HG03103 (cell line): ENCODE data around the gene KHDC1L.
"Not testable (repeated sequence)": the region's sequence is repeated elsewhere in the genome, so short reads cannot be mapped to it uniquely, and the experiment has no call there.

Experiments
- ATAC-seq: cut with Tn5 transposase; IDR thresholded peaks from one replicate; pipeline ENCODE4 v1.9.1; 2021; ENCODE audit warnings: low read depth; ENCODE audit not compliant: unreplicated experiment

Gene KHDC1L

DNA sequence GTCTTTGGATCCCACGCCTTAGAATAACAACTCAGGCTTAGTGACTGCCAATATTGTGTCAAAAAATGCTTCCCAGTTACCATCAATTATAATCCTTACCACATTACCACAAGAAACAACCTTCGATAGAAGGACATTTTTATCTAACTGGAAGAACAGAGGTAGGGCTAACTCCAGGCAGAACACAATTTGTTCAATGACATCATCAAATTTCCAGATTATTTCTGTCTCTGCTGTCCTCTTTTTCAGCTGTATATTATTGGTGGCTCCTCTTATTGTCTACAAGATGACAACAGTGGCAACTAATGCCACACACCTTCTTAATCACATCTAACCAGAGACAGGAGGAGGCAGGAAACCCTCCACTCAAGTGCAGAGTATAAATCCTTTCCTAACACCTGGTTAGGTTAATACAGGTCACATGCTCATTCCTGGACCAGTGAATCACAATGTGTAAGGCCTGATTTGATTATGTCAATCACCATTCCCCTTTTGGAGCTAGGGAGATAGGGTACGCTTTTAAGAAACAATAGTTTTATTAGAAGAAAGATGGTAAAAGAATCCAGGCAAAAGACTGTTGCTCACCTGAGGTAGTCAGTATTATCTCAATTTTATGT is 18.0 kb downstream of the KHDC1L start:
- no peak for ATAC-seq

DNA sequence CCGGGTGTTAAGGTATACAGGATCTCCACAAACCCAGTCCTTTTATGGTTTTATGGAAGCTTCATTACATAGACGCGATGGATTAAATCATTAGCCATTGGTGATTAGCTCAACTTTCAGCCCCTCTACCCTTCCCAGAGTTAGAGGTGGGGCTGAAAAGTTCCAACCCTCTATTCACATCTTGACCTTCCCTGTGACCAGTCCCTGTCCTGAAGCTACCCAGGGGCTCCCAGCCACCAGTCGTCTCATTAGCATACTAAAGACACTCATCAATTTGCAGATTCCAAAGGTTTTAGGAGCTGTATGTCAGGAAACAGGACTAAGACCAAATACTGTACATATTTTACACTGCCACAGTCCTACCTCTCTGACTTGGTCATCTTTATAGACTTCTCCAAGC is 21.0 kb downstream of the KHDC1L start:
- ATAC-seq = no peak

DNA sequence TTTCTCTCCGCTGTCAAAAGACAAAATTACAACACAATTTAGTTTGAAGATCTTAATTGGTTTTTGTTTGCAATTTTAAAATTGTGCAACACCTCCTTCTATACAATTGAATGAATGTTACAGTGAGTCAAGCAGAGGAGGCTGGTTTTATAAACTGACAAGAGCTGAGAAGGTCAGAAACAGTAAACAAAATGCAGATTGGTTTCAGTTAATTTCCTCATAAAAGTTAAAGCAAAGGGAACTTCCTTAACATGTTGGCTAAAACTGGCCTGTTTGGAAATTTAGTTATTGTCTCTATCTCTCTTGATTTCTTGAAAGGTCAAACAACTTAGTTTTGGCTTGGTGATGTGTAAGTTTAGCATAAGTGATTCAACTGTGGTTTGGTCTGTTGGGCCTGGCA is 22.2 kb downstream of the KHDC1L start:
- no peak for ATAC-seq

DNA sequence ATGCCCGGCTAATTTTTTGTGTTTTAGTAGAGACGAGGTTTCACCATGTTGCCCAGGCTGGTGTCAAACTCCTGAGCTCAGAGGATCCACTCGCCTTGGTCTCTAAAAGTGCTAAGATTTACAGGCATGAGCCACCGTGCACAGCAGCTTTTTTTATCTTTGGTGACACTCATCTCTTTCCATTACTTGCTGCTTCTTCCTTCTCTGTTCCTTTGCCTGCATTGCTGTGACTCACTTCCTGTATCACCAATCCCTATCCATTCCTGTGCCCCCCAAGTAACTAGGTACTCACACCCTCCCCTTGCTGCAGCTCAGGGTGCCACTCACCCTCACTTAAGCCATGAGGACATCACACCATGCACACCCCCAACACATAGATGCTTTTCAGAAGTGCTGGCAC is 24.6 kb downstream of the KHDC1L start:
- ATAC-seq = no peak

DNA sequence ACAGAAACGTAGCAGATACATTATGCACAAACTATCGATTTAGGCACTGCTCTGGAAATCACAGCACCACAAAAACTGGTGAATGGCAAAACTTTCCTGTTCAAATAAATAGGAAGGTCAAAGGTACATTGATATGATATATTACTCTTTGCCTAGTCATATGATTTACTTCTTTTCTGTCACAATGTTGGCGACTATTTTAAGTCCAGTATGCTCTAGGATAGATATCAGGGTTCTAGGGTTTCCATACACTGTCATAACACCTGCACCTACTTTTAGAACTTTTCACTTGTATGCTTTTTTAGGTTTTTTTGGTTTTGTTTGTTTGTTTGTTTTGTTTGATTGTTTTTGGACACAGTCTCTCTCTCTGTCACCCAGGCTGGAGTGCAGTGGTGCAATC is 25.0 kb downstream of the KHDC1L start:
- no peak for ATAC-seq

DNA sequence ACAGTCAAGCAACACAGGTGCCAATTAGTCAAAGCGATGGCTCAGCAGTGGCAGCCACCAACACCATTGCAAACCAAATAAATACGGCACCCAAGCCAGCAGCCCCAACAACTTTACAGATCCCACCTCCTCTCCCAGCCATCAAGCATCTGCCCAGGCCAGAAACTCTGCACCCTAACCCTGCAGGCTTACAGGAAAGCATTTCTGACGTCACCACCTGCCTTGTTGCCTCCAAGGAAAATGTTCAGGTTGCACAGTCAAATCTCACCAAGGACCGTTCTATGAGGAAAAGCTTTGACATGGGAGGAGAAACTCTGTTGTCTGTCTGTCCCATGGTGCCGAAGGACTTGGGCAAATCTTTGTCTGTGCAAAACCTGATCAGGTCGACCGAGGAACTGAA is 30.6 kb downstream of the KHDC1L start:
- no peak for ATAC-seq

DNA sequence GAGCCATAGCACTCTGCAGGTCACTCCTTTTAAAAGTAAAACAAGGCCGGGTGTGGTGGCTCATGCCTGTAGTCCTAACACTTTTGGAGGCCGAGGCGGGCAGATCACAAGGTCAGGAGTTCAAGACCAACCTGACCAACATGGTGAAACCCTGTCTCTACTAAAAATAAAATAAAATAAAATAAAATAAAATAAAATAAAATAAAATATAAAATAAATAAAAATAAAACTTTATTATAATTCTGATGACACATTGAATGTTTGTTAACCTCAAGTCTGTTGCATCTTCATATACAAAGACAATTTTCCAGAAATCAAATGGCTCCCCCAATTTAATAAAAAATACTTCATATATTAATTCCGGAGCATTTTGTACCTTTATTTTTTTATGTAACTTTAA is 32.0 kb downstream of the KHDC1L start:
- ATAC-seq = not testable (repeated sequence)

DNA sequence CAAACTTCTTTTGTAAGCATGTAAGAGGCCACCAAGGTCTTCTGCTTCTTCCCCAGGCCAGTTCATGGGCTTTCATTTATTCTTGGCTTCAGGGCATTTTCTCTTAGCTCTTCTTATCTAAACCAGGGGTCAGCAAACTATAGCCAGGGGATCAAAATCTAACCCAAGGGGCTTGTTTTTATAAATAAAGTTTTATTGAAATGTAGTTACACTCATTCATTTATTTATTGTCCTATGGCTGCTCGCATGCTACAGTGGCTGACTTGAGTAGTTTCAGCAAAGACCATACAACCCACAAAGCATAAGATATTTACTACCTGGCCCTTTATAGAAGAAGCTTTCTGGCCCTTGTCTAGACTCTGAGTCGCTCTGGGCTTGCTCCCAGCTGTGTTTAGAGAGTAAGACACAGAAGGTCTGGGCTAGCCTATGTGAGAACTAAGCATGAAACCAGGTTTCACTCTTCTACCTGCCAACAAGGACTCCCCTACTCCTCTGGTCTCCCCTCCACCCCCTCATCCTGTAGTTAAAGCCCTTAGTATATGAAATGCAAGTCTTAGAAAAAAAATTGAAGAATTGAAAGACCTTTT is 43.2 kb downstream of the KHDC1L start:
- no peak for ATAC-seq

DNA sequence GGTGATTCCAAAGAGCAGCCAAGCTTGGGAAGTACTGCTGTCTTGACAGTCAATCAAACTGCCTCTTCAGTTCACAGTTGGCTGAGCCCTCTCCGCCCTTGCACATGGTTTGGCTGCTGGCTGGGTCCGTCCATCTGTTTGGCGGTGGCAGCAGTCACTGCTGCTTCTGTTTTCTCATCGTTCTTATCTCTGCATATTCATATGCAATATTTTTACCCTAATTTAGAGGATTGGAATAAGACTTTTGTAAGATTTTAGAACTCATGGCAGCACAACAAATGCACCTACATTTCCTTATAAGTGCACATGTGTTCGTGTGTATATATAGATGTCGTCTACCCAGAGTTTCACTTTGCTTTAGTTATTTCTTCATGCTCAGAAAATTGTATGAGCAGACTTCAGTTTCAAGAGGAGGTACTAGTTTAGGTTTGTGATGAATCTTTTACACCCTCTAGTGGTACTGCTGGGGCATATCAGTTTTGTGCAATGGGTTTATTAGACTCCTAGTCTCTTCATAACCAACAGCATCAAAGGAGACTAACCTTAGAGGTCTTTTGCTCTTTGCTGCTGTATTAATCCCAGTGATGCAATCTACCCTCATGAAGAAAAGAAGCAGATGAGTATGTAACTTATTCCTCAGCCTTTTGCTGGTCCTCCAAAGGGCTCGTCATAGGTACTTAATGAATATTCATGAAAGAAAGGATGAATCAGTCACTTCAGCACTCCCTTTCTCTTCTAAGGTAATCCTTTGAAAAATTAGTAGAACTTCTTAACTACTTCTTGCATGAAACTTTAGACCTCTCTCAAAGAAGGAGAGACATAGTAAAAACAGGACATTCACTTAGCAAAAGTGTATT is 44.3 kb downstream of the KHDC1L start:
- ATAC-seq = peak; percentile 72

DNA sequence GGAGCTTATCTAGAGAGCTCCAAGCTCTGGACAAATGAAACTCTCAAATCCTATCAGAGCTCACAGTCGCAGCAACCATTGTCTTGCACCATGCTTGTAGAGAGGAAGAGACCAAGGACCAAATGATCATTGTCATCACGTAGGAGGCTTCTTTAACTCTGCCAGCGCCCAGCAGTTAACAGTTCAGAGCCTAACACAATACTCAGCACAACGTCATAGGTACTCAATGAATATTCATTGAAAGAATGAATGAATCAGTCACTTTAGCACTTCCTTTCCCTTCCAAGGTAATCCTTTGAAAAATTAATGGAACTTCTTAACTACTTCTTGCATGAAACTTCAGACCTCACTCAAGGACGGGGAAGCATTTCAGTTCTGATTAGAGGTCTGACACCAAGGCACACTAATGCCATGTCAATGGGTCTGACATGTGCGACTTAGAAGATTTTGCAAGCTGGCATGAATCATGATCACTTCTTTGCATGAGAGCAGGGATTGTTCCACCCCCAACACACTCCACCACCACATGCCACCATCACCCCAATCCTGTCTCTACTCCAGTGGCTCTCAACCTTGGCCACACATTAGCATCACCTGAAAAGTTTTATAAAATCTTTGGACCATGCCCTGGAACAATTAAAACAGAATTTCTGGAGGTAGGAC is 45.1 kb downstream of the KHDC1L start:
- no peak for ATAC-seq

DNA sequence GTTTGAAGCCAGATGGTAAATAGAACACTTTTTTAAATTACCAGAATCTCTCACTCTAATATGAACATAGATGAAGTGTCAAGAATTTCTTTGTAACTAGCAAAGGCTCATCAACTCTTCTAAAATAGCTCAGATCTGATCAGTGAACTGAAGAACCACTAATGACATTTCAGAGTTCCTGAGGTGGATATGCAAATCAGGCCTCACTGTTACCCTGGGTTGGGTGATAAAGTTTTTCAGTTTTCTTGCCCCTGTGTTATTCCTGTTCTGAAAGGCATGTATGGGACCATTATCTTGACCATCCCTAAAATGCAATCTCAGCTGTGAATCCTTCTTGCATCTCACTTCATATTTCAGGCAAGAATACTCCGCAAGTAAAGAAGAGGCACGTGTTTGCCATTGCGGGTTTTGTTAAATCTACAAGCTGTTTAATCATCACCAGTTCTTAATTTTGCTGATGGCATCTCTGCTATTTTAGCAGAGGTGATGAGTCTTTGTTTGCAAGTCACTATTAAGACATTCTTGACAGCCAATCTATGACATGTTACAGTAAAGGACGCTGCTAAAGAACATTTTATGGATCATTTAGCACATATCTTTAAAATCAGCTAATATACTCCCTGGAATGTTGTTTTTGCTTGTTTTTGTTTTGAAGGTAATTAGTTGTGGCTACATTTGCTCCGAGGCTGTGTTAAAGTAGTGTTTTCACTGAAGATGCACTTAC is 47.9 kb downstream of the KHDC1L start:
- ATAC-seq = peak; percentile 55

DNA sequence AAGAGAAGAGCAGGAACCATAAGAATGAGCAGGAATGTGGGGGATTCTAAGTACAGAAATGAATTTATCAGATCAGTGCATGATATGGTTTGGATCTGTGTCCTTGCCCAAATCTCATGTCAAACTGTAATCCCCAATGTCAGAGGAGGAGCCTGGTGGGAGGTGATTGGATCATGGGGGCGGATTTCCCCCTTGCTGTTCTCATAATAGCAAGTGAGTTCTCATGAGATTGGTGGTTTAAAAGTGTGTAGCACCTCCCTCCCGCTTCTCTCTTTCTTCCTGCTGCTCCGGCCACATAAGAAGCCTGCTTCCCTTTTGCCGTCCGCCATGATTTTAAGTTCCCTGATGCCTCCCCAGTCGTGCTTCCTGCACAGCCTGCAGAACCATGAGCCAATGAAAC is 49.2 kb downstream of the KHDC1L start:
- ATAC-seq = no peak

DNA sequence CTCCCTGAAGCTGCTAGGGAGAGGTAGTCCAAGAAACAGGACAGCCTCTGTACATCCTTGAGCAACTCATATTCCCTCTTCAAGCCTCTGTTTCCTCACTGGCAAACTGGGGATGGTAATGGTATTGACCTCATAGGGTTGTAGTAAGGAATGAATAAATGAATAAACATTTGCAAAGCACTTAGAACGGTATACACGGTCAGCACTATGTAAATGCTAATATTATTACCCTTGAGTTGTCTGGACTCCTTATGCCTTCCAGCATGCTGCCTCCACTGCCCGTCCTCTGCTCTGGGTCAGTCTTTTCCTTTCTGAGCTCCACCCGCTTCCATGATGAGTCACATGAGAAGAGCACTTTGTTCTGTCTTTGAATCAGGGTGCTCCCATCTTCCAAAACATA is 50.6 kb downstream of the KHDC1L start:
- ATAC-seq = no peak
